ENCODE results near the gene DDB1. TPM values are rescaled to one million over a fixed set of nuclear protein-coding genes. Genes with fewer than 3 reads are reported as not detected.

Gene DDB1
- total and polyA plus RNA-seq, 10 of the 15 experiments (the other 5 are each of a cell fraction or from before 2014, with no cell fraction given), result 136 to 272 (median 216) TPM

DNA sequence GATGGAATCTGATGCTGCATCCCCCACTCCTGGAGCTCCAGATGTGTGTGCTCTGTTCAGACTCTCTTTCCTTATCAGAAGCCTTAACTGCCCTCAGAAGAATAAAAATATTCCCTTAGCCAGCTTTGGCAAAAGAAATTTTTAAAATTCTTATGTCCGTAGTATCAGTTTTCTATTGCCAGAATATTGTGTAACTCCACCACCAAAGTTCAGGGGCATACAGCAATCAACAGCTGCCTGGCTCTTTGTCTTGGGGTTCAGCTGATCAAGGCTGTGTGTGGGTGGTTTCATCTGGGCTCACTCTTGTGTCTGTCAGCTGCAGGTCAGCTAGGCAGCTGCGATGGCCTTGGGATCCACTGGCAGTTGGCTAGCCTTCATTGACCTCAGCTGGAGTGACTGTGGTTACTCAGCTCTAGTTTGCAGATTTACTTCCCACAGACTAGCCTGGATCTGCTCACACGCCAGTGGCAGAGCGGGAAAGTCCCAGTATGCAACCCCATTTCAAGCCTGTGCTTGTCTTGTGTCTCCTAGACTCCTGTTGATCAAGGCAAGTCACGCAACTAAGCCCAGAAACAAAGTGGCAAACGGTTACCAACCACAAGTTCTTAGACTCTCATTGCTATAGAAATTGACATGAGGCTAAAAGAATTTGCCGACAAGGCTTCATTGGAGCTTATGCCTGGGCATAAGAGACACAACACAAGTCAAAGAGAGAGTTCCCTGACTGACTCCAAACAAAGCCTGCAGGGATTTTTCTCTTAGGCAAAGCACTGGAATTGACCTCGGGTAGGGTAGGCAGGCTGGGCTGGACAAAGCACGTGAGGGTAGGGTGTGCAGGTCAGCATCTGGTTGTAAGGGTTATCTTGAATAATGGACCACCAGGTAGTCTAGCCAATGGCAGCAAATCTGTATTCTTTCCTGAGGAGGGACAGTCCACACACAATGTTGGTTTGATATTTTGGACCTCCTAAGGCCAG is 36.8 kb upstream of the DDB1 start (continued):
- TF ChIP-seq EED (IDR thresholded peaks at IDR 0.05; ENCODE audit: low read depth), result peak; percentile 63
- TF ChIP-seq BACH1 (IDR thresholded peaks at IDR 0.05; ENCODE audit: borderline replicate concordance), result peak; percentile 27; the same call in 1 of the 2 replicates
- no peak for TF ChIP-seq NR2C2 (IDR thresholded peaks at IDR 0.05; ENCODE audit: borderline replicate concordance, control insufficient read depth, insufficient read length, low read depth)
- TF ChIP-seq ZSCAN29 (IDR thresholded peaks at IDR 0.05), result no peak
- TF ChIP-seq POLR2AphosphoS5 (IDR thresholded peaks at IDR 0.05; ENCODE audit: low read length), result peak; percentile 27; the same call in 1 of the 2 replicates
- TF ChIP-seq, protein P1, sequence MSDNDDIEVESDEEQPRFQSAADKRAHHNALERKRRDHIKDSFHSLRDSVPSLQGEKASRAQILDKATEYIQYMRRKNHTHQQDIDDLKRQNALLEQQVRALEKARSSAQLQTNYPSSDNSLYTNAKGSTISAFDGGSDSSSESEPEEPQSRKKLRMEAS (IDR thresholded peaks at IDR 0.05; ENCODE audit: low read depth, low read length), result no peak
- no peak for TF ChIP-seq LARP7 (IDR thresholded peaks at IDR 0.05)
- no peak for TF ChIP-seq SPI1 (IDR thresholded peaks at IDR 0.05; ENCODE audit: borderline replicate concordance, insufficient read depth, low read depth, low read length)
- TF ChIP-seq JUND (IDR thresholded peaks at IDR 0.05; ENCODE audit: low read depth, low read length), result no peak
- peak; percentile 97 for TF ChIP-seq IKZF2 (IDR thresholded peaks at IDR 0.05)
- TF ChIP-seq PBX3 (IDR thresholded peaks at IDR 0.05; ENCODE audit: insufficient replicate concordance, low read depth, low read length), result peak; percentile 71
- peak; percentile 84 for TF ChIP-seq TCF3 (IDR thresholded peaks at IDR 0.05; ENCODE audit: borderline replicate concordance, insufficient read depth, low read depth, low read length)
- no peak for TF ChIP-seq SMAD5 (IDR thresholded peaks at IDR 0.05; ENCODE audit: low read depth)
- peak; percentile 73 for TF ChIP-seq SP1 (IDR thresholded peaks at IDR 0.05; ENCODE audit: low read depth, low read length)
- TF ChIP-seq, protein P2, sequence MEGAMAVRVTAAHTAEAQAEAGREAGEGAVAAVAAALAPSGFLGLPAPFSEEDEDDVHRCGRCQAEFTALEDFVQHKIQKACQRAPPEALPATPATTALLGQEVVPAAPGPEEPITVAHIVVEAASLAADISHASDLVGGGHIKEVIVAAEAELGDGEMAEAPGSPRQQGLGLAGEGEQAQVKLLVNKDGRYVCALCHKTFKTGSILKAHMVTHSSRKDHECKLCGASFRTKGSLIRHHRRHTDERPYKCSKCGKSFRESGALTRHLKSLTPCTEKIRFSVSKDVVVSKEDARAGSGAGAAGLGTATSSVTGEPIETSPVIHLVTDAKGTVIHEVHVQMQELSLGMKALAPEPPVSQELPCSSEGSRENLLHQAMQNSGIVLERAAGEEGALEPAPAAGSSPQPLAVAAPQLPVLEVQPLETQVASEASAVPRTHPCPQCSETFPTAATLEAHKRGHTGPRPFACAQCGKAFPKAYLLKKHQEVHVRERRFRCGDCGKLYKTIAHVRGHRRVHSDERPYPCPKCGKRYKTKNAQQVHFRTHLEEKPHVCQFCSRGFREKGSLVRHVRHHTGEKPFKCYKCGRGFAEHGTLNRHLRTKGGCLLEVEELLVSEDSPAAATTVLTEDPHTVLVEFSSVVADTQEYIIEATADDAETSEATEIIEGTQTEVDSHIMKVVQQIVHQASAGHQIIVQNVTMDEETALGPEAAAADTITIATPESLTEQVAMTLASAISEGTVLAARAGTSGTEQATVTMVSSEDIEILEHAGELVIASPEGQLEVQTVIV (IDR thresholded peaks at IDR 0.05; ENCODE audit: borderline replicate concordance, partially characterized antibody), result no peak
- TF ChIP-seq CBX3 (IDR thresholded peaks at IDR 0.05; ENCODE audit: borderline replicate concordance, low read depth), result no peak
- peak; percentile 36; the same call in 1 of the 2 replicates for TF ChIP-seq BMI1 (IDR thresholded peaks at IDR 0.05; ENCODE audit: borderline replicate concordance)
- peak; percentile 90 for TF ChIP-seq MTA2 (IDR thresholded peaks at IDR 0.05; ENCODE audit: low read depth)
- TF ChIP-seq STAT1 (conservative IDR thresholded peaks at IDR 0.05), result no peak
- TF ChIP-seq RB1 (IDR thresholded peaks at IDR 0.05; ENCODE audit: borderline replicate concordance), result no peak
- TF ChIP-seq GABPA (IDR thresholded peaks at IDR 0.05; ENCODE audit: low read depth), result no peak
- peak; percentile 68; the same call in 1 of the 2 replicates for TF ChIP-seq ATF7 (IDR thresholded peaks at IDR 0.05; ENCODE audit: low read depth)
- TF ChIP-seq, protein P3, sequence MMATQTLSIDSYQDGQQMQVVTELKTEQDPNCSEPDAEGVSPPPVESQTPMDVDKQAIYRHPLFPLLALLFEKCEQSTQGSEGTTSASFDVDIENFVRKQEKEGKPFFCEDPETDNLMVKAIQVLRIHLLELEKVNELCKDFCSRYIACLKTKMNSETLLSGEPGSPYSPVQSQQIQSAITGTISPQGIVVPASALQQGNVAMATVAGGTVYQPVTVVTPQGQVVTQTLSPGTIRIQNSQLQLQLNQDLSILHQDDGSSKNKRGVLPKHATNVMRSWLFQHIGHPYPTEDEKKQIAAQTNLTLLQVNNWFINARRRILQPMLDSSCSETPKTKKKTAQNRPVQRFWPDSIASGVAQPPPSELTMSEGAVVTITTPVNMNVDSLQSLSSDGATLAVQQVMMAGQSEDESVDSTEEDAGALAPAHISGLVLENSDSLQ (IDR thresholded peaks at IDR 0.05), result peak; percentile 84
- TF ChIP-seq MTA3 (IDR thresholded peaks at IDR 0.05; ENCODE audit: borderline replicate concordance, low read length), result 0 out of 2 replicates have a peak, but pooled peaks have one; percentile 21

Data from GM12878 (cell line).